OCI-LY1 (cell line): ENCODE measurements around the gene C2CD2L.

Experiments
- H2AFZ ChIP-seq: fragments of 200-600 bp; sonication (generic), shearing (Covaris generic); 2 replicates; pipeline ENCODE4 v1.6.0; 2014; ENCODE audit warnings: antibody characterized with exemption, mild to moderate bottlenecking, low read length
- H3F3A ChIP-seq: fragments of 200-600 bp; sonication (generic), shearing (Covaris generic); 2 replicates; pipeline ENCODE4 v1.6.0; 2014; ENCODE audit warnings: mild to moderate bottlenecking, antibody characterized with exemption, low read length, moderate library complexity; ENCODE audit not compliant: insufficient read depth
- H3K27ac ChIP-seq: fragments of 200-600 bp; sonication (generic); 2 replicates; pipeline ENCODE4 v1.5.1; 2014; ENCODE audit warnings: low read length, mixed run types, mild to moderate bottlenecking, low read depth; ENCODE audit not compliant: poor library complexity, severe bottlenecking
- H3K27me3 ChIP-seq: fragments of 200-600 bp; sonication (generic); 2 replicates; pipeline ENCODE4 v1.6.0; 2014; ENCODE audit warnings: antibody characterized with exemption, mild to moderate bottlenecking, low read length, moderate library complexity; ENCODE audit not compliant: insufficient read depth
- H3K36me3 ChIP-seq: fragments of 200-600 bp; sonication (generic); 2 replicates; pipeline ENCODE4 v1.6.1; 2014; ENCODE audit warnings: mild to moderate bottlenecking, antibody characterized with exemption, low read length, moderate library complexity, mixed read lengths; ENCODE audit not compliant: insufficient read depth
- H3K4me1 ChIP-seq: fragments of 200-600 bp; sonication (generic); 2 replicates; pipeline ENCODE4 v1.5.1; 2014; ENCODE audit warnings: mild to moderate bottlenecking, low read length, moderate library complexity; ENCODE audit not compliant: insufficient read depth, severe bottlenecking
- H3K4me2 ChIP-seq: fragments of 200-600 bp; sonication (generic), shearing (Covaris generic); 2 replicates; pipeline ENCODE4 v1.6.1; 2014; ENCODE audit warnings: low read length
- H3K4me3 ChIP-seq: fragments of 200-600 bp; sonication (generic); 2 replicates; pipeline ENCODE4 v1.5.1; 2014; ENCODE audit warnings: low read length, low read depth, mild to moderate bottlenecking, mixed read lengths; ENCODE audit not compliant: poor library complexity, severe bottlenecking
- H3K79me2 ChIP-seq: fragments of 200-600 bp; shearing (Covaris generic); 2 replicates; pipeline ENCODE4 v1.6.1; 2016; ENCODE audit warnings: mixed run types, low read length, mixed read lengths; ENCODE audit not compliant: insufficient read depth
- H3K9ac ChIP-seq: fragments of 200-600 bp; sonication (generic), shearing (Covaris generic); 2 replicates; pipeline ENCODE4 v1.6.1; 2014; ENCODE audit warnings: mild to moderate bottlenecking, low read length, mixed read lengths
- H3K9me2 ChIP-seq: fragments of 200-600 bp; sonication (generic), shearing (Covaris generic); 2 replicates; pipeline ENCODE4 v1.6.1; 2014; ENCODE audit warnings: low read depth, mild to moderate bottlenecking, low read length, mixed read lengths
- H3K9me3 ChIP-seq: fragments of 200-600 bp; shearing (Covaris generic); 2 replicates; pipeline ENCODE4 v1.6.1; 2014; ENCODE audit warnings: low read length, mixed read lengths
- H4K20me1 ChIP-seq: fragments of 200-600 bp; sonication (generic), shearing (Covaris generic); 2 replicates; pipeline ENCODE4 v1.6.0; 2016; ENCODE audit warnings: mild to moderate bottlenecking, low read length; ENCODE audit not compliant: insufficient read depth
- EZH2 ChIP-seq: fragments of 200-600 bp; sonication (generic), shearing (Covaris generic); IDR thresholded peaks from 2 replicates; pipeline ENCODE4 v1.8.0; 2017; ENCODE audit warnings: borderline replicate concordance, mixed run types, mild to moderate bottlenecking, antibody characterized with exemption, low read length, moderate library complexity, mixed read lengths
- TF ChIP-seq, protein P1 (sequence below): fragments of 200-600 bp; sonication (generic), shearing (Covaris generic); IDR thresholded peaks from 2 replicates; pipeline ENCODE4 v1.5.1; 2017; ENCODE audit warnings: mild to moderate bottlenecking, antibody characterized with exemption, low read length, moderate library complexity, mixed read lengths

The C2CD2L gene

DNA sequence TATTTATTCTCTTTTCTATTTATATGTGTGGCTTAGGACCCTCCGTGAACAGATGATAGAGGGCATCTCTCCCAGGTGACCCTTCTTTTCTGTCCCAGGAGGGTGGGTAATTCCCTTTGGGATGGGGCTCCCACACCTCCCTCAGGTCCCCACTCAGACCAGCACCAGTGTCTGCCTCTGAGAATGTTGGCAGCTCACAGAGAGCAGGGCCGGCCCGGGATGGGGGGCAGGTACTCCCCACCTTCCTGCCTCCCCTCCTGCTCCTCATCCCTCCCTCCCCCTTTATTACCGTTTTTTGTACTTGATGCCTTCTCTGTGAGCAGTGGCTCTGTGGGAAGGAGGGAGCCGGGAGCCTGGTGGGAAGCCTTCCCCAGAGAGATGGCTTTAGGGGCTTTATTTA lies 9.5 kb downstream of the C2CD2L start:
- Histone ChIP-seq H3K4me1 (peaks cover 12% of the 10 kb centered on the region), H3K9me3 (no peaks in the 10 kb centered on the region), H3K27me3 (no peaks in the 10 kb centered on the region), H3K9ac (no peak overlapping the region), H3K4me2 (no peak overlapping the region), H3K36me3 (peaks cover 40% of the 10 kb centered on the region), H3K79me2 (no peaks in the 10 kb centered on the region), H3K9me2 (no peaks in the 10 kb centered on the region), H4K20me1 (no peaks in the 10 kb centered on the region), H3F3A (no peaks in the 10 kb centered on the region), H3K4me3 (no peak overlapping the region), H3K27ac (no peak overlapping the region), H2AFZ (no peak overlapping the region)
- TF ChIP-seq, protein P1, sequence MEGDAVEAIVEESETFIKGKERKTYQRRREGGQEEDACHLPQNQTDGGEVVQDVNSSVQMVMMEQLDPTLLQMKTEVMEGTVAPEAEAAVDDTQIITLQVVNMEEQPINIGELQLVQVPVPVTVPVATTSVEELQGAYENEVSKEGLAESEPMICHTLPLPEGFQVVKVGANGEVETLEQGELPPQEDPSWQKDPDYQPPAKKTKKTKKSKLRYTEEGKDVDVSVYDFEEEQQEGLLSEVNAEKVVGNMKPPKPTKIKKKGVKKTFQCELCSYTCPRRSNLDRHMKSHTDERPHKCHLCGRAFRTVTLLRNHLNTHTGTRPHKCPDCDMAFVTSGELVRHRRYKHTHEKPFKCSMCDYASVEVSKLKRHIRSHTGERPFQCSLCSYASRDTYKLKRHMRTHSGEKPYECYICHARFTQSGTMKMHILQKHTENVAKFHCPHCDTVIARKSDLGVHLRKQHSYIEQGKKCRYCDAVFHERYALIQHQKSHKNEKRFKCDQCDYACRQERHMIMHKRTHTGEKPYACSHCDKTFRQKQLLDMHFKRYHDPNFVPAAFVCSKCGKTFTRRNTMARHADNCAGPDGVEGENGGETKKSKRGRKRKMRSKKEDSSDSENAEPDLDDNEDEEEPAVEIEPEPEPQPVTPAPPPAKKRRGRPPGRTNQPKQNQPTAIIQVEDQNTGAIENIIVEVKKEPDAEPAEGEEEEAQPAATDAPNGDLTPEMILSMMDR: no peak

DNA sequence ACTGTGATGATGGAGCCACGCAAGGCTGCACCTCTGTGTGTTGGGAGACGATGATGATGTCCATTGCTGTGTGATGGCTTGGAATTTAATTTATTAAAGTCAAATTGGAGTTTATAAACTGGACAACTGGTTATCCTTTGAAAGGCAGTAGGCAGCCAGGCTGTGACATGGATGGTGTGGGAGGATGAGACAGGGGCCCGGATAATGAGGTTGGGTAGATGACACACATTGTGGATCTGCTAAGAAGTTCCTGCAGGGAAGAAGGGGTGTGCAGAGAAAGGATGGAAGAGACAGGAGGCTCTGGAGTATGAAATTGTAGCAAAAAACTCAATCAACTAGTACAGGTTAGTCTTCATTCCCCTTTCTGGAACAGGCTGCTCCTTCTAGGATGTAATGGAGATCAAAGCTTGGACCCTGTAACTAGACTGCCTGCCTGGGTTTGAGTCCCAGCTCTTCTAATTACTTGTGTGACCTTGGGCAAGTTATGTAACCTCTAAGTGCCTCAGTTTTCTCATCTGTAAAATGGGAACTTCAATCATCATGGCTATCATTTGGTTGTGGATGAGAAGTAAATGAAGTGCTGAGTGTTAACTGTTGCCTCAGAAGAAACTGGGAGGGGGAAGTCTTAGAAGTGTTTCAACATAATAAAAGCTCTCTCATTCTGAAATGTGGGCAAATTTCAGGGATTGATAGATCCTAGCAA lies 10.0 kb downstream of the C2CD2L start:
- no peak overlapping the region for H2AFZ ChIP-seq
- H3K9me2 ChIP-seq: no peaks in the 10 kb centered on the region
- TF ChIP-seq, protein P1: no peak
- TF ChIP-seq EZH2: no peak
- peaks cover 15% of the 10 kb centered on the region for H3K4me1 ChIP-seq
- H3K9ac ChIP-seq: no peak overlapping the region
- no peak overlapping the region for H3K4me2 ChIP-seq
- H3K4me3 ChIP-seq: no peak overlapping the region
- H3K36me3 ChIP-seq: peaks cover 35% of the 10 kb centered on the region
- no peaks in the 10 kb centered on the region; the same call in 1 of the 2 replicates for H3K79me2 ChIP-seq
- no peaks in the 10 kb centered on the region for H3K9me3 ChIP-seq
- H3K27ac ChIP-seq: no peak overlapping the region
- no peaks in the 10 kb centered on the region for H3F3A ChIP-seq
- H3K27me3 ChIP-seq: no peaks in the 10 kb centered on the region
- no peaks in the 10 kb centered on the region for H4K20me1 ChIP-seq

DNA sequence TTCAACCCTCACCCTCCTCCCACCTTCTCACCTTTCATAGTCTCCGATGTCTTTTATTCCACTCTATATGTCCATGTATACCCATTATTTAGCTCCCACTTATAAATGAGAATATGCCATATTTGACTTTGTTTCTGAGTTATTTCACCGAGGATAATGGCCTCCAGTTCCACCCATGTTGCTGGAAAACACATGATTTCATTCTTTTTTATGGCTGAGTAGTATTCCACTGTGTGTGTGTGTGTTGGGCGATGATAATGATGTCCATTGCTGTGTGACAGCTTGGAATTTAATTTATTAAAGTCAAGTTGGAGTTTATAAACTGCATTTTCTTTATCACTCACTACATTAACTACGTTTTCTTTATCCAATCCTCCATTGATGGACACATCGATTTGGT lies 11.1 kb downstream of the C2CD2L start:
- TF ChIP-seq, protein P1: no peak
- no peak for TF ChIP-seq EZH2
- H3F3A ChIP-seq: no peaks in the 10 kb centered on the region
- no peak overlapping the region for H2AFZ ChIP-seq
- no peak overlapping the region for H3K27ac ChIP-seq
- H3K4me1 ChIP-seq: peaks cover 22% of the 10 kb centered on the region
- H3K27me3 ChIP-seq: no peaks in the 10 kb centered on the region
- no peaks in the 10 kb centered on the region for H3K9me2 ChIP-seq
- H3K9ac ChIP-seq: no peak overlapping the region
- H3K9me3 ChIP-seq: no peaks in the 10 kb centered on the region
- H3K36me3 ChIP-seq: peaks cover 27% of the 10 kb centered on the region; the same call in 1 of the 2 replicates
- H3K4me2 ChIP-seq: no peak overlapping the region
- H4K20me1 ChIP-seq: no peaks in the 10 kb centered on the region
- H3K4me3 ChIP-seq: no peak overlapping the region
- peaks cover 4% of the 10 kb centered on the region for H3K79me2 ChIP-seq
